PC-9 (cell line): ENCODE results near the gene FADS3. TPM values are rescaled to one million over a fixed set of nuclear protein-coding genes. Genes with fewer than 3 reads are reported as not detected.
A peak's percentile ranks its signal among the peaks of the same experiment; 100 is the strongest.

Experiments used
- BruUV-seq: library from RNA; stranded (reverse); fragments of 400-500 nt; replicated peaks from 2 replicates; lab custom pipeline; 2021; lab: Mats Ljungman, UMichigan
- CTCF ChIA-PET: fragments of 300-600 bp; sonication (Branson Sonifier 250); formaldehyde crosslinking; loops from one replicate; lab custom pipeline; 2022; ENCODE audit warnings: antibody characterized with exemption; lab: Charles Lee
- POLR2A ChIA-PET: fragments of 300-600 bp; sonication (Branson Sonifier 250); formaldehyde crosslinking; loops from one replicate; lab custom pipeline; 2022; ENCODE audit warnings: antibody characterized with exemption; ENCODE audit not compliant: unreplicated experiment; lab: Charles Lee
- DNase-seq, 2 experiments: peaks; one replicate each; pipeline versions ENCODE4 v3.0.0 to v3.0.0-alpha.2; 2015 to 2022; ENCODE audit warnings: mixed read lengths in 1 of 2
- H2AFZ ChIP-seq: fragments of 200-600 bp; sonication (generic); 2 replicates; pipeline ENCODE4 v1.8.1; 2017; ENCODE audit warnings: antibody characterized with exemption
- H3F3A ChIP-seq: fragments of 200-600 bp; sonication (generic); 2 replicates; pipeline ENCODE4 v1.8.1; 2017; ENCODE audit warnings: antibody characterized with exemption, mild to moderate bottlenecking, low read depth; ENCODE audit not compliant: insufficient read depth
- H3K27ac ChIP-seq: fragments of 200-600 bp; sonication (generic); 2 replicates; pipeline ENCODE4 v1.6.1; 2016; ENCODE audit warnings: mixed run types
- H3K27me3 ChIP-seq: fragments of 200-600 bp; sonication (generic); 2 replicates; pipeline ENCODE4 v1.6.1; 2016; ENCODE audit warnings: low read depth, mixed run types; ENCODE audit not compliant: insufficient read depth
- H3K36me3 ChIP-seq: fragments of 200-600 bp; sonication (generic); 2 replicates; pipeline ENCODE4 v1.6.1; 2016; ENCODE audit warnings: low read depth, mixed run types
- H3K4me1 ChIP-seq: fragments of 200-600 bp; sonication (generic); replicated peaks from 2 replicates; pipeline ENCODE4 v1.6.1; 2016; ENCODE audit warnings: mixed run types; ENCODE audit not compliant: insufficient read depth
- H3K4me2 ChIP-seq: fragments of 200-600 bp; sonication (generic); 2 replicates; pipeline ENCODE4 v1.6.1; 2017; ENCODE audit warnings: mixed run types
- H3K4me3 ChIP-seq: fragments of 200-600 bp; sonication (generic); 2 replicates; pipeline ENCODE4 v1.6.1; 2016; ENCODE audit warnings: mixed run types
- H3K79me2 ChIP-seq: fragments of 200-600 bp; sonication (generic); 2 replicates; pipeline ENCODE4 v1.6.1; 2017; ENCODE audit warnings: low read depth, mixed run types
- H3K9me2 ChIP-seq: fragments of 200-600 bp; sonication (generic); 2 replicates; pipeline ENCODE4 v1.8.1; 2017; ENCODE audit warnings: mild to moderate bottlenecking; ENCODE audit not compliant: insufficient read depth
- H3K9me3 ChIP-seq: fragments of 200-600 bp; sonication (generic); 2 replicates; pipeline ENCODE4 v1.8.1; 2016; ENCODE audit warnings: low read depth; ENCODE audit not compliant: insufficient read depth
- H4K20me1 ChIP-seq: fragments of 200-600 bp; sonication (generic); 2 replicates; pipeline ENCODE4 v1.8.1; 2017; ENCODE audit not compliant: insufficient read depth
- EZH2 ChIP-seq: fragments of 200-600 bp; sonication (generic); IDR thresholded peaks from 2 replicates; pipeline ENCODE4 v1.8.0; 2017; ENCODE audit warnings: antibody characterized with exemption, low read depth
- intact Hi-C: fragments of 100-400 bp; cut with micrococcal nuclease; formaldehyde crosslinking; loops from one replicate; pipeline ENCODE4 v1.10.0; 2022; ENCODE audit not compliant: unreplicated experiment
- total RNA-seq: library from RNA; stranded (reverse); gene quantifications from 2 replicates; pipeline ENCODE4 v1.2.3, GENCODE V29; 2021
- TF ChIP-seq, protein P1 (sequence below): fragments of 200-600 bp; sonication (generic); conservative IDR thresholded peaks from 2 replicates; pipeline ENCODE4 v1.6.1; 2017; ENCODE audit warnings: mixed run types, antibody characterized with exemption, mild to moderate bottlenecking, moderate library complexity

Gene FADS3
- total RNA-seq, 1 experiment from 2014 or later = 75.5 TPM

DNA sequence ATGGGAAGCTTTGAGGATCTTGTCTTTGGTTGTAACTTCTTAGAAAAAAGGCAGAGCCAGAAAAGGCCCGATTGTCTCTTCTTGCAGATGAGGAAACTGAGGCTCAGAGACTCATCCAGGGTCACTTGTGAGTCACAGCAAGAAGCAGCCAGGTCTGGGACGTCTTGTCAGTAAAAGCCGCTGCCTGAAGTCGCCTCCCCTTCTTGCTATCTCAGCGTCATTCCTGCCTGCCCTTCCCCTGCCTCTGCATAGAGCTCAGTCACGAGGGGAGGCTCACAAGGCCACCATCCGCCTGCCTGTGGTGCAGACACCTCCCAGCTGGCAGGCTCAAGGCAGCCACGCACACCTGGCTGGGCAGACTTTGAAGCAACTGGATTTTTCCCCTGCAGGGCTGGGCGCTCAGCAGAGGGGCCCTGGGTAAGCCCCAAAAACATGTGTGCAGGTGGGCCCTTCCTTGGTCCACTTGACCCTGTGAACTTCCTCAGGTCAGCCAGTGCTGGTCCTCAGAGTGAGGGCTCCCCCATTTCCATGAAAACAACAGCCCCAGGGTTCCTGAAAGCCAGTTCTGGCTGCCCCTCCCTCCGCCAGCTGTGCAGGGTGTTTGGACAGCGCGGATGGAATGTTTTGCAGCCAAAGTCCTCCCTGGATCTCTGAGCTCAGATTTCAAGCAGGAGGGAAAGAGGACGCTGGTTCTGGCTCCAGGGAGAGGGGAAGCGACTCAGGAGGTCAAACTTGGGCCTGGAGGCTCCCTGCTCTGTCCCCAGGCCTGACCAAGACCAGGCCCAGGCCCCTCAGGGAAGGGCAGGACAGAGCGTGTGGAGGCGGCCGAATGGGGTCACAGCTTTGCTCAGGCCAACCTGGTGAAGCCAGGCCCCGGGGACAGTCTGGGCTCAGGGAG, 32.1 kb upstream of the FADS3 start:
- H3K9me2 ChIP-seq = no peaks in the 10 kb centered on the region
- H3K4me2 ChIP-seq = no peak overlapping the region
- BruUV-seq = no TSS peak
- peaks cover 11% of the 10 kb centered on the region; the same call in 1 of the 2 replicates for H3F3A ChIP-seq
- H3K36me3 ChIP-seq = no peaks in the 10 kb centered on the region
- H4K20me1 ChIP-seq = no peaks in the 10 kb centered on the region
- H3K27ac ChIP-seq = no peak overlapping the region
- peaks cover 16% of the 10 kb centered on the region for H3K27me3 ChIP-seq
- 0 out of 2 replicates have a peak, but pooled peaks cover 4% of the 10 kb centered on the region for H3K4me1 ChIP-seq
- H3K4me3 ChIP-seq = no peak overlapping the region
- ChIA-PET POLR2A (interaction anchor here (0.6 to 0.7 kb wide), 2 partner anchors 31 to 185 kb away, joined by 3 to 6 read pairs; no protein-coding TSS in a partner anchor), CTCF (interaction anchor here (0.6 to 1.1 kb wide), 4 partner anchors 24 to 72 kb away, joined by 3 to 9 read pairs (median 4); no protein-coding TSS in a partner anchor)
- TF ChIP-seq EZH2 = no peak
- TF ChIP-seq, protein P1, sequence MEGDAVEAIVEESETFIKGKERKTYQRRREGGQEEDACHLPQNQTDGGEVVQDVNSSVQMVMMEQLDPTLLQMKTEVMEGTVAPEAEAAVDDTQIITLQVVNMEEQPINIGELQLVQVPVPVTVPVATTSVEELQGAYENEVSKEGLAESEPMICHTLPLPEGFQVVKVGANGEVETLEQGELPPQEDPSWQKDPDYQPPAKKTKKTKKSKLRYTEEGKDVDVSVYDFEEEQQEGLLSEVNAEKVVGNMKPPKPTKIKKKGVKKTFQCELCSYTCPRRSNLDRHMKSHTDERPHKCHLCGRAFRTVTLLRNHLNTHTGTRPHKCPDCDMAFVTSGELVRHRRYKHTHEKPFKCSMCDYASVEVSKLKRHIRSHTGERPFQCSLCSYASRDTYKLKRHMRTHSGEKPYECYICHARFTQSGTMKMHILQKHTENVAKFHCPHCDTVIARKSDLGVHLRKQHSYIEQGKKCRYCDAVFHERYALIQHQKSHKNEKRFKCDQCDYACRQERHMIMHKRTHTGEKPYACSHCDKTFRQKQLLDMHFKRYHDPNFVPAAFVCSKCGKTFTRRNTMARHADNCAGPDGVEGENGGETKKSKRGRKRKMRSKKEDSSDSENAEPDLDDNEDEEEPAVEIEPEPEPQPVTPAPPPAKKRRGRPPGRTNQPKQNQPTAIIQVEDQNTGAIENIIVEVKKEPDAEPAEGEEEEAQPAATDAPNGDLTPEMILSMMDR = no peak
- no peaks in the 10 kb centered on the region for H3K79me2 ChIP-seq
- H3K9me3 ChIP-seq = no peaks in the 10 kb centered on the region
- DNase-seq = peak in 1 of 2 experiments; percentile 50
- intact Hi-C loops = no loop called here
- H2AFZ ChIP-seq = no peak overlapping the region

DNA sequence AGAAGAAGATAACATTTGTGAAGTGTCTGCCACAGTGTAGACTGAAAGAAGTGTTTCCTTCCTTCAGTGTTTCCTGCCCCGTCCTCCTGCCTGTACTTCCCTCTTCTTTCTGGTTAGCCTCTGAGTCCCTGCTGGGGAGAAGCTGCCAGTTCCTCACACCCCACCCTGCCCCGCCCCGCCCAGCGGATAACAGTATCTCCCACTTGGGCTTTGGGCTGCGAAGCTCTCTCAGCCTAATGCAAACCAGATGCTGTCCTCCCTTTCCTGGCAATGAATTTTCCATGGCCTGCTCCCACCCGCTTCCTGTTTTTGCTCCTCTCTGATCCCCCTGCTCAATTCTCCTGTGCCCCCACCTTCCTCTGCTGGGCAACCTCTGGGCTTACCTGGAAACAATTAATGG, 31.2 kb upstream of the FADS3 start:
- ChIA-PET CTCF (interaction anchor here (0.7 to 1.1 kb wide), 2 partner anchors 22 to 24 kb away, joined by 4 to 5 read pairs; no protein-coding TSS in a partner anchor), POLR2A (no interaction called here)
- Histone ChIP-seq H3K79me2 (no peaks in the 10 kb centered on the region), H3K9me3 (no peaks in the 10 kb centered on the region), H3F3A (peaks cover 11% of the 10 kb centered on the region; the same call in 1 of the 2 replicates), H3K36me3 (no peaks in the 10 kb centered on the region), H3K27ac (no peak overlapping the region), H2AFZ (no peak overlapping the region), H4K20me1 (no peaks in the 10 kb centered on the region), H3K4me3 (no peak overlapping the region), H3K27me3 (peaks cover 24% of the 10 kb centered on the region), H3K4me2 (no peak overlapping the region), H3K4me1 (peaks cover 4% of the 10 kb centered on the region; the same call in 1 of the 2 replicates), H3K9me2 (no peaks in the 10 kb centered on the region)
- BruUV-seq = no TSS peak
- TF ChIP-seq EZH2 = no peak
- TF ChIP-seq, protein P1 = no peak
- intact Hi-C loops = no loop called here
- DNase-seq = no peak

DNA sequence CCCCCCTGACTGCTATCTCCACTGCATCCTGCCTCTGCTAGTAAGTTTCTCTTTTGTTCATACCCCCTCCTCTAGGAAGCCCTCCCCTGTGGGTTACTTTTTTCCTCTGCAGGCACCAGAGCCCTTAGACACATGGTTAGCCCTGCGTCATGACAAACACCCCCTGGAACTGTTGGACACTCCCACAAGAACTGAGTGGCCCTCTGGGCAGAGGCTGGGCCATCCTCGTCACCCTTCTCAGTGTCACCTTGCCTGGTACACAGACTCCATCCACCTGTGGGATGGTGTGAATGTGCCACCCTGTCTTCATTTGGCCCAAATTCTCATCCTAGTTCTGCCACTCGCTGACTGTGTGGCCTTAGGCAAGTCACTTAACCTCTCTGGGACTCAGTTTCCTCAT, 30.1 kb upstream of the FADS3 start:
- Histone ChIP-seq H3K27me3 (peaks cover 24% of the 10 kb centered on the region), H3K4me2 (no peak overlapping the region), H2AFZ (no peak overlapping the region), H3K4me3 (no peak overlapping the region), H3K9me2 (no peaks in the 10 kb centered on the region), H3K9me3 (no peaks in the 10 kb centered on the region), H3K79me2 (no peaks in the 10 kb centered on the region), H3K27ac (no peak overlapping the region), H3K36me3 (no peaks in the 10 kb centered on the region), H3K4me1 (peaks cover 4% of the 10 kb centered on the region; the same call in 1 of the 2 replicates), H3F3A (peaks cover 11% of the 10 kb centered on the region; the same call in 1 of the 2 replicates), H4K20me1 (no peaks in the 10 kb centered on the region)
- POLR2A ChIA-PET = no interaction called here
- DNase-seq = no peak
- TF ChIP-seq, protein P1 = no peak
- TF ChIP-seq EZH2 = no peak
- CTCF ChIA-PET = no interaction called here
- intact Hi-C loops = no loop called here
- no TSS peak for BruUV-seq
